GM19372 (cell line): ENCODE measurements around the gene ARHGEF28.

Source experiments
- ATAC-seq: cut with Tn5 transposase; IDR thresholded peaks from one replicate; pipeline ENCODE4 v1.9.1; 2021; ENCODE audit warnings: mild to moderate bottlenecking, low read depth, moderate library complexity; ENCODE audit not compliant: unreplicated experiment

Gene ARHGEF28

DNA sequence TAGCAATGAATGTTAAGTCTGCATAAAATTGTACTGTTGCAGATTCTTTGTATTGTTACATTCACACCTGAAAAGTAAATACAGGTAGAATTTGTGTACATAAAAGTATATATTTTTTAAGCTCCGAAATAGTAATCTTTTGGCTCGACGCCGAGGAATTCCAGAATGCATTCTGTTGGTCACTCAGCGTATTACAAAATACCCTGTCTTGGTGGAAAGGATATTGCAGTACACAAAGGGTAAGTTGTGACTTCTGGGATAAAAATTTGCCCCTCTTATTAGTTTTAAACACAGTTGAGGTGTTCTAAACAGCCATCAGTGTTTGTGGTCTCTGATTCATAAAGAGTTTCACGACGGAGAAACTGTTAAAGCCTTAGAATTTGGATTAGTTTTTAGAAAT, 257.6 kb downstream of the ARHGEF28 start:
- no peak for ATAC-seq

DNA sequence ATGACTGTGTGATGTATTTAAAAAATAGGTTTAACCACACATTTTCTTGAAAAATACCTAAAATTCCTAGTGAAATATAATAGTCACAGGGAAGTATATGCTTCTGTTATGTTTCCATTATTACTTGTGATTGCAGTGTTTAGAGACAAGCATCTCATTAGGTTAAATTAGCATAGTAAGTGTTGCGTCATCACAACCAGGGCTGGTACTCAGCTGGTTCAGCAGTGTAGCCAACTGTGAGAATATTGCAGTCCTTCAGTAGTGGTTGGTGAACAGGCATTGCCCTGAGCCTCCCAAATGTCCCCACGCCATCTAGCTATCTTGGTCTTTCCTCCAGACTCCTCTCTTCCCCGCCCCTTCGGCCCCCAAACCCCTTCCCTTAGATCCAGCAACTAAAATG, 261.7 kb downstream of the ARHGEF28 start:
- no peak for ATAC-seq

GRCh38 chr5:73890569-73890968, 264.6 kb downstream of the ARHGEF28 start:
- no peak for ATAC-seq

GRCh38 chr5:73892218-73892617, 266.2 kb downstream of the ARHGEF28 start:
- ATAC-seq: no peak

GRCh38 chr5:73892806-73893205, 266.8 kb downstream of the ARHGEF28 start:
- no peak for ATAC-seq

- ATAC-seq: no peak
These were observed 267.8 kb downstream of the ARHGEF28 start for GRCh38 chr5:73893813-73894212.

DNA sequence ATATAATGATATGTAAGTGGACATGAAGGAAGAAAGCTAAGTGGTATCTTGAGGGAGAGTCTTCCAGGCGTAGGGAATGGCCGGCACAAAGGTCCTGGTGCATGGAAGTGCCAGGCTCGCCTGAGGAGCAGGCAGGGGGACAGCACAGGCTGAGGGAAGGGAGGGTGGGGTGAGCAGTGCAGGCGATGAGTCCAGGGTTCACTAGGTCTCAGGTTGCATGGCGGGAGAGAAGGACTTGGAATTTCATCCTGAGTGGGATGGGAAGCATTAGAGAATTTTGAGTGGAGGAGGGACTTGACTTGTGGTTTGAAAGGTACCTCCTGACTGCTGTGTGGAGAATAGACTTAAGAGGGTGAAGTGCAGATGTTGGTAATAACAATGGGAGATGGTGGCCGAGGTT, 268.9 kb downstream of the ARHGEF28 start:
- ATAC-seq: no peak

- ATAC-seq: no peak
These were observed 269.5 kb downstream of the ARHGEF28 start for GRCh38 chr5:73895471-73895870.

- ATAC-seq: no peak
These were observed 270.1 kb downstream of the ARHGEF28 start for GRCh38 chr5:73896097-73896496.

GRCh38 chr5:73896668-73897067, 270.7 kb downstream of the ARHGEF28 start:
- no peak for ATAC-seq

DNA sequence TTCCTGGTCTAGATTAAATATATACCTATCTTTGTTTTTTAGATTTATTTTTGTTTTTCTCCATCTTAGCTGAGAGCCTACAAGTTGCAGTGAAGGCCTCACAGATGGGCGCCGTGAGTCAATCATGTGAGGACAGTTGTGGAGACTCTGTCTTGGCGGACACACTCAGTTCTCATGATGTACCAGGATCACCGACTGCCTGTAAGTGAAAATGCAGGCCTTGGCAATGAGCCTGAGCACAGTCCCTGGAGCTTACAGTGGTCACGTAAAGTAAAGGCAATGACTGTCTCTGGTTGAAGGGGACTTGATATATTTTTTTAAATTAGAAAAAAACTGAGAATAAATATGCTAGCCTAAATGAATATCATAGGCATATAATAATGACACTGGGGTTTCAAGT, 271.9 kb downstream of the ARHGEF28 start:
- no peak for ATAC-seq

DNA sequence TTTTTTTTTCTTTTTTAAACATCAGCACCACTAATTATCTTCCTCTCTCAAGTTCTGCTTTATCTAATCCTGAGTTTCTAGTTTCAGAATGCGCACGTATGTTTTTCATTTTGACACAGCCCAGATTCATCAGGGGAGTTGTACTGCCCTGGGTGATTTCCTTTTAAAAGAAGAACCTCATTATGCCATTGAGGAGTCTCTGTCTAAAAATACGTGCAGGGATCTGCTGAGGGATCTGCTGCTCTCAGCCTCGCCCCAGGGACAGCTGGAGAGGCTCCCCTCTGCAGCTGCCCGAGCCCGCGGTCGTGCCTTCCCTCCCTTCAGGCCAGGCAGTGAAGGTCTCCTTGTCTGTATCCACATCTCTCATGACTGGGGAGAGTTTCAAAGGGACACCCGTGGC, 273.1 kb downstream of the ARHGEF28 start:
- no peak for ATAC-seq

DNA sequence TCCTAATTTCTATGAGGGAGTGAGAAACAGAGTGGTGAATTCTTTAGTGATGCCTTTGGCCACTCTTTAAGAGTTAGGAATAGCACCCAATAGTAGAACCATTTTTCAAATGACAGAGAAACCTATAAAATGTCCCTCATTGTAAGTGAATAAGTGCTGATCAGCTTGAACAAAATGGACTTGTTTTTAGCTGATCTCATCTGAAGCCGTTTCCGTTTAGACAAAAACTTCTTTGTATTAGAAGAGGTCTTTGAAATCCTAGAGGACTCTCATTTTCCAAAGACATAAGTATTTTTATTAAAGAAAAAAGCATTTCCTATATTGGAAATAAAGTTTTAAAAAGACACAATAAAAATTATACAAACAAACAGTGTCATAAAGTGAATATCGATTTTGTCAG, 273.9 kb downstream of the ARHGEF28 start:
- no peak for ATAC-seq

GRCh38 chr5:73900566-73900965, 274.6 kb downstream of the ARHGEF28 start:
- no peak for ATAC-seq

- no peak for ATAC-seq
These were observed 275.0 kb downstream of the ARHGEF28 start for GRCh38 chr5:73901043-73901442.

- ATAC-seq: no peak
These were observed 275.5 kb downstream of the ARHGEF28 start for GRCh38 chr5:73901455-73901854.

DNA sequence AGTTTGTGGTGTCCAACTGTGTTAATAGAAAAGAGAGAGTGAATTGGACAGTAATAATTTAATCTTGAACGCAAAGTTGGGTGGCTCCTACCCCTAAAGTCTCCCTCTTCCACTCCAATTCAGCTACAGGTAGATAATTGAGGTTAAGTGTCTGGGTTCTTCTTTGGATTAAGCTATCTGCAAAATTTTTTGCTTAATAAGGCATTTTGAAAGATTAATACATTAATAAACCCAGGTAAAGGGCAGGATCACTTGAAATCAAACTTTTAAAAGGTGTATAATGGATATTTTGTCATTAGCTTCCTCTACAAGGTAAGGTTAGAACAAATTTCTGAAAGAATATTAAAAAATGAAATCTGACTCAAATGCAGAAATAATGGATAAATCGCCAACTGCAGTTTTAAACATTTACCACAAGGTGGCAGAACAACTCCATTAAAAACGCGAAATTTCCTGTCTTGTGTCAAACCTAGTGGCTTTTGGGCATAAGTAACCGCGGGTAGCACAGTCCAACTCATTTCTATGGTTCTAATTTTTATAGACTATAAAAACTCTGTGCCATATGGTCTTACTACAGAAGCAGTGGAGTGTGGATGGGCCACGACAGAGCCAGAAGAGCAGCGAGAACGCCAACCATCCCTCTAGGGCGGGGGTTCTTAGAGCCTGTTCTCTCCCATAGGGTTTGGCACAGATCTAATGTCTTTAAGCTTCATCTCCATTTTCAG, 276.5 kb downstream of the ARHGEF28 start:
- no peak for ATAC-seq

GRCh38 chr5:73903169-73903568, 277.2 kb downstream of the ARHGEF28 start:
- no peak for ATAC-seq

GRCh38 chr5:73906277-73906676, 280.3 kb downstream of the ARHGEF28 start:
- ATAC-seq: no peak

- no peak for ATAC-seq
These were observed 281.2 kb downstream of the ARHGEF28 start for GRCh38 chr5:73907164-73907563.

DNA sequence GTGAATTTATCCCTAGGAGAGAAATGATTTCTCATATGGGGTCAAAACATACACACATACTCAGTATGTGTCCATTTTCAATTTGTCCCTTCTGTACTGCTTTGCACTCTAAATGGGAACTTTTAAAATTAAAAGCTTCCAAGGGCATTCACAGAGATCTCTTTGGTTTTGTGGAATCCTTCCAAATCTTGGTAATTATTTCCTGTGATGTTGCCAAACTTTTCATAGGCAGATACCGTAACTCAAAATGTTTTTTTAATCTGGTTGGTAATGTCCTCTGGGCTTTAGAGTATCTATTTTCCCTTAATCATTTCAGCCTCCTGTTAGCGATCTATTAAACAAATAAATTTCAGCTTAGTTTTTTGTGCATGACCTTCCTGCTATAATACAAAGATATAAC, 282.4 kb downstream of the ARHGEF28 start:
- no peak for ATAC-seq

GRCh38 chr5:73908846-73909245, 282.9 kb downstream of the ARHGEF28 start:
- ATAC-seq: no peak

- ATAC-seq: no peak
These were observed 283.5 kb downstream of the ARHGEF28 start for GRCh38 chr5:73909474-73909873.
